ENCODE results near the gene ZNF726. TPM values are rescaled to one million over a fixed set of nuclear protein-coding genes. Genes with fewer than 3 reads are reported as not detected.

The ZNF726 gene
- total RNA-seq, 2 donors from 2014 or later = 5.8 TPM; not detected in 1

GRCh38 chr19:23901360-23901759 is 13.3 kb upstream of the ZNF726 start:
- H3K27ac ChIP-seq (ENCODE audit: low read depth, low read length) = no peak overlapping the region
- no peak overlapping the region for H3K4me3 ChIP-seq (ENCODE audit: low read length)
- 73 to 81% methylated on average over 3 to 4 of the region's 4 CpGs for WGBS, 2 experiments (ENCODE audit: insufficient coverage in 1 of 2, insufficient read length in 1 of 2)
- H3K9me3 Mint-ChIP-seq = peaks cover 94% of the 10 kb centered on the region
- H3K36me3 ChIP-seq (ENCODE audit: control insufficient read depth, insufficient read depth, low read length) = no peaks in the 10 kb centered on the region
- H3K27me3 Mint-ChIP-seq (ENCODE audit: insufficient read depth) = no peaks in the 10 kb centered on the region
- H3K9ac ChIP-seq (ENCODE audit: extremely low read depth, low read length, poor library complexity, severe bottlenecking) = no peak overlapping the region
- H3K4me1 Mint-ChIP-seq = no peaks in the 10 kb centered on the region
- H3K27ac Mint-ChIP-seq = no peak overlapping the region
- TF ChIP-seq CTCF (conservative IDR thresholded peaks at IDR 0.05) = no peak
- no peak for DNase-seq
- no peaks in the 10 kb centered on the region for H3K4me1 ChIP-seq (ENCODE audit: control insufficient read depth, insufficient read depth, low read length)
- H3K4me3 Mint-ChIP-seq = no peak overlapping the region
- no peaks in the 10 kb centered on the region for H3K27me3 ChIP-seq (ENCODE audit: control insufficient read depth, insufficient read depth, low read length, poor library complexity, severe bottlenecking)
- no peaks in the 10 kb centered on the region for H3K36me3 Mint-ChIP-seq (ENCODE audit: low read depth)
- H3K9me3 ChIP-seq (ENCODE audit: control insufficient read depth, low read length) = peaks cover 72% of the 10 kb centered on the region

- H3K9me3 Mint-ChIP-seq = peaks cover 91% of the 10 kb centered on the region
- 43 to 72% methylated on average over 1 to 3 of the region's 3 CpGs for WGBS, 2 experiments (ENCODE audit: insufficient coverage in 1 of 2, insufficient read length in 1 of 2)
- H3K36me3 Mint-ChIP-seq (ENCODE audit: low read depth) = no peaks in the 10 kb centered on the region
- Histone ChIP-seq H3K9me3 (ENCODE audit: control insufficient read depth, low read length) (peaks cover 75% of the 10 kb centered on the region), H3K9ac (ENCODE audit: extremely low read depth, low read length, poor library complexity, severe bottlenecking) (no peak overlapping the region), H3K36me3 (ENCODE audit: control insufficient read depth, insufficient read depth, low read length) (no peaks in the 10 kb centered on the region), H3K27ac (ENCODE audit: low read depth, low read length) (no peak overlapping the region), H3K4me3 (ENCODE audit: low read length) (no peak overlapping the region), H3K27me3 (ENCODE audit: control insufficient read depth, insufficient read depth, low read length, poor library complexity, severe bottlenecking) (no peaks in the 10 kb centered on the region), H3K4me1 (ENCODE audit: control insufficient read depth, insufficient read depth, low read length) (no peaks in the 10 kb centered on the region)
- DNase-seq = no peak
- H3K4me3 Mint-ChIP-seq = no peak overlapping the region
- no peaks in the 10 kb centered on the region for H3K4me1 Mint-ChIP-seq
- H3K27me3 Mint-ChIP-seq (ENCODE audit: insufficient read depth) = no peaks in the 10 kb centered on the region
- H3K27ac Mint-ChIP-seq = no peak overlapping the region
- no peak for TF ChIP-seq CTCF (conservative IDR thresholded peaks at IDR 0.05)
These were observed 10.3 kb upstream of the ZNF726 start for GRCh38 chr19:23904406-23904805.

GRCh38 chr19:23905771-23906170 is 8.9 kb upstream of the ZNF726 start:
- Histone ChIP-seq H3K4me1 (ENCODE audit: control insufficient read depth, insufficient read depth, low read length) (no peaks in the 10 kb centered on the region), H3K9ac (ENCODE audit: extremely low read depth, low read length, poor library complexity, severe bottlenecking) (no peak overlapping the region), H3K27me3 (ENCODE audit: control insufficient read depth, insufficient read depth, low read length, poor library complexity, severe bottlenecking) (no peaks in the 10 kb centered on the region), H3K36me3 (ENCODE audit: control insufficient read depth, insufficient read depth, low read length) (no peaks in the 10 kb centered on the region), H3K9me3 (ENCODE audit: control insufficient read depth, low read length) (peaks cover 65% of the 10 kb centered on the region), H3K27ac (ENCODE audit: low read depth, low read length) (no peak overlapping the region), H3K4me3 (ENCODE audit: low read length) (no peak overlapping the region)
- Mint-ChIP-seq H3K27ac (no peak overlapping the region), H3K27me3 (ENCODE audit: insufficient read depth) (no peaks in the 10 kb centered on the region), H3K9me3 (peaks cover 90% of the 10 kb centered on the region), H3K4me3 (no peak overlapping the region), H3K4me1 (no peaks in the 10 kb centered on the region), H3K36me3 (ENCODE audit: low read depth) (no peaks in the 10 kb centered on the region)
- no peak for DNase-seq
- TF ChIP-seq CTCF (conservative IDR thresholded peaks at IDR 0.05) = no peak
- 69 to 83% methylated on average over 2 to 4 of the region's 4 CpGs for WGBS, 2 experiments (ENCODE audit: insufficient coverage in 1 of 2, insufficient read length in 1 of 2)
